Endothelial cell of umbilical vein (primary cell): ENCODE data around the gene SLC25A46. TPM values are rescaled to one million over a fixed set of nuclear protein-coding genes. Genes with fewer than 3 reads are reported as not detected.
"Not testable (repeated sequence)": the region's sequence is repeated elsewhere in the genome, so short reads cannot be mapped to it uniquely, and the experiment has no call there.

ENCODE experiments used
- BruUV-seq: library from RNA; stranded (reverse); fragments of 400-500 nt; replicated peaks from 2 replicates; lab custom pipeline; 2021; lab: Mats Ljungman, UMichigan
- CTCF ChIA-PET: fragments of 300-600, 350-600 bp; sonication (Branson Sonifier 250); formaldehyde crosslinking; loops from one replicate; lab custom pipeline; 2021; ENCODE audit warnings: antibody characterized with exemption, inconsistent platforms; lab: Charles Lee
- POLR2A ChIA-PET: fragments of 300-600, 350-600 bp; sonication (Branson Sonifier 250); formaldehyde crosslinking; loops from one replicate; lab custom pipeline; 2021; ENCODE audit warnings: antibody characterized with exemption, inconsistent platforms; lab: Charles Lee
- DNase-seq: peaks from one replicate; pipeline ENCODE4 v3.0.0-alpha.2; 2011; ENCODE audit warnings: low read depth, low spot score
- FAIRE-seq: peaks from 2 replicates; lab custom pipeline; 2011; peaks lifted over from hg19 to GRCh38; lab: Jason Lieb, UNC
- H2AFZ ChIP-seq: 2 replicates; pipeline ENCODE4 v1.6.0; 2012; ENCODE audit warnings: low read depth, low read length, control low read depth, inconsistent platforms
- H3K27ac ChIP-seq: 2 replicates; pipeline ENCODE4 v1.5.1; 2011; ENCODE audit warnings: low read depth, mild to moderate bottlenecking, control low read depth, low read length, moderate library complexity; ENCODE audit not compliant: insufficient read depth
- H3K27me3 ChIP-seq, 2 experiments: 2 replicates each; pipeline versions ENCODE4 v1.6.0 to v1.6.1; 2011; ENCODE audit warnings: low read length in 2 of 2, mixed read lengths in 1 of 2; ENCODE audit not compliant: control insufficient read depth in 2 of 2, insufficient read depth in 2 of 2
- H3K36me3 ChIP-seq, 2 experiments: 2 replicates in 1 of 2; 3 replicates in 1 of 2; pipeline ENCODE4 v1.5.1; 2011; ENCODE audit warnings: low read length in 2 of 2, mild to moderate bottlenecking in 1 of 2, moderate library complexity in 1 of 2; ENCODE audit not compliant: control insufficient read depth in 2 of 2, insufficient read depth in 2 of 2; ENCODE audit errors: extremely low read depth in 1 of 2
- H3K4me1 ChIP-seq: 3 replicates; pipeline ENCODE4 v1.5.1; 2011; ENCODE audit warnings: mild to moderate bottlenecking, low read length; ENCODE audit not compliant: control insufficient read depth, insufficient read depth; ENCODE audit errors: extremely low read depth
- H3K4me2 ChIP-seq: 2 replicates; pipeline ENCODE4 v1.6.1; 2011; ENCODE audit warnings: low read length, control low read depth, mixed read lengths; ENCODE audit not compliant: insufficient read depth
- H3K4me3 ChIP-seq, 3 experiments: fragments of 200-600 bp in 1 of 3; sonication (generic), shearing (Covaris generic) in 1 of 3; replicated peaks in 1 of 3; 2 replicates each; pipeline ENCODE4 v1.5.1; 2011 to 2016; ENCODE audit warnings: control low read depth in 3 of 3, low read length in 3 of 3, mild to moderate bottlenecking in 2 of 3, inconsistent platforms in 1 of 3, low read depth in 1 of 3, moderate library complexity in 1 of 3; ENCODE audit not compliant: insufficient read depth in 1 of 3
- H3K79me2 ChIP-seq: 2 replicates; pipeline ENCODE4 v1.6.0; 2012; ENCODE audit warnings: low read length, inconsistent platforms; ENCODE audit not compliant: control insufficient read depth, insufficient read depth
- H3K9ac ChIP-seq: replicated peaks from 2 replicates; pipeline ENCODE3; 2011; ENCODE audit warnings: low read length, control low read depth; ENCODE audit not compliant: insufficient read depth; ENCODE audit errors: extremely low read depth
- H3K9me1 ChIP-seq: replicated peaks from 3 replicates; pipeline ENCODE4 v1.6.0; 2011; ENCODE audit warnings: mild to moderate bottlenecking, low read length; ENCODE audit not compliant: control insufficient read depth, insufficient read depth; ENCODE audit errors: extremely low read depth
- H3K9me3 ChIP-seq: replicated peaks from 2 replicates; pipeline ENCODE4 v1.5.1; 2012; ENCODE audit warnings: low read length, inconsistent platforms; ENCODE audit not compliant: control insufficient read depth, insufficient read depth
- H4K20me1 ChIP-seq: replicated peaks from 2 replicates; pipeline ENCODE3; 2011; ENCODE audit warnings: mild to moderate bottlenecking, low read length; ENCODE audit not compliant: control insufficient read depth, insufficient read depth; ENCODE audit errors: extremely low read depth
- EZH2 ChIP-seq: IDR thresholded peaks from 2 replicates; pipeline ENCODE4 v1.6.1; 2012; ENCODE audit warnings: borderline replicate concordance, low read depth, mild to moderate bottlenecking, moderate library complexity, low read length, inconsistent platforms; ENCODE audit not compliant: severe bottlenecking
- FOS ChIP-seq: IDR thresholded peaks from 2 replicates; pipeline ENCODE4 v1.6.1; 2011; ENCODE audit warnings: mild to moderate bottlenecking, low read length, moderate library complexity, borderline replicate concordance; ENCODE audit not compliant: insufficient read depth
- GATA2 ChIP-seq: IDR thresholded peaks from 2 replicates; pipeline ENCODE4 v1.7.0; 2011; ENCODE audit warnings: low read depth, mild to moderate bottlenecking, moderate library complexity, mixed read lengths, low read length; ENCODE audit not compliant: insufficient read length, insufficient read depth
- JUN ChIP-seq: IDR thresholded peaks from 2 replicates; pipeline ENCODE4 v1.6.1; 2011; ENCODE audit warnings: borderline replicate concordance, low read depth; ENCODE audit not compliant: insufficient read length, insufficient read depth
- MYC ChIP-seq: IDR thresholded peaks from one replicate; pipeline ENCODE4 v1.6.1; 2011; ENCODE audit warnings: mild to moderate bottlenecking, low read depth, low read length
- POLR2A ChIP-seq: IDR thresholded peaks from 2 replicates; pipeline ENCODE4 v1.6.1; 2012; ENCODE audit warnings: low read depth, mild to moderate bottlenecking, control low read depth, low read length
- POLR2AphosphoS5 ChIP-seq: IDR thresholded peaks from 2 replicates; pipeline ENCODE4 v1.6.1; 2012; ENCODE audit warnings: low read depth, mild to moderate bottlenecking, control low read depth, low read length, moderate library complexity; ENCODE audit not compliant: insufficient read depth
- dilution Hi-C: fragments of 300-500 bp; cut with MboI; formaldehyde crosslinking; loops from one replicate; pipeline ENCODE4 v1.15.0; 2019; ENCODE audit warnings: low sequenced_read_pairs; ENCODE audit not compliant: extremely low pct_ligation_motif_present
- intact Hi-C: fragments of 100-400 bp; cut with micrococcal nuclease; formaldehyde crosslinking; loops from one replicate; pipeline ENCODE4 v1.10.0; 2022
- polyA plus RNA-seq, 4 experiments: library from polyadenylated mRNA; depleted of rRNA in 3 of 4; stranded (reverse) in 3 of 4; unstranded in 1 of 4; fragments of >200 nt; gene quantifications; 2 replicates each; pipeline versions ENCODE4 v1.2.1 to v1.2.3, GENCODE V29; 2011 to 2012; ENCODE audit warnings: missing spikeins in 1 of 4
- total RNA-seq: library from RNA; stranded (reverse); gene quantifications from 2 replicates; pipeline ENCODE4 v1.2.3, GENCODE V29; 2021
- TF ChIP-seq, protein P1 (sequence below), 2 donors: IDR thresholded peaks; 1 replicate in 1 of 2; 2 replicates in 1 of 2; pipeline ENCODE4 v1.5.1; 2011; ENCODE audit warnings: low read length in 2 of 2, mild to moderate bottlenecking in 2 of 2, moderate library complexity in 2 of 2, control low read depth in 1 of 2, inconsistent platforms in 1 of 2, low read depth in 1 of 2; ENCODE audit not compliant: insufficient read depth in 1 of 2; ENCODE audit errors: extremely low read depth in 1 of 2
- TF ChIP-seq, protein P2 (sequence below): IDR thresholded peaks from 2 replicates; pipeline ENCODE4 v1.6.1; 2011; ENCODE audit not compliant: insufficient read depth, insufficient read length

The SLC25A46 gene
- total and polyA plus RNA-seq, 2 donors (not counting 3 experiments of a cell fraction or from before 2014, with no cell fraction given): 13.5 to 31.1 TPM

DNA sequence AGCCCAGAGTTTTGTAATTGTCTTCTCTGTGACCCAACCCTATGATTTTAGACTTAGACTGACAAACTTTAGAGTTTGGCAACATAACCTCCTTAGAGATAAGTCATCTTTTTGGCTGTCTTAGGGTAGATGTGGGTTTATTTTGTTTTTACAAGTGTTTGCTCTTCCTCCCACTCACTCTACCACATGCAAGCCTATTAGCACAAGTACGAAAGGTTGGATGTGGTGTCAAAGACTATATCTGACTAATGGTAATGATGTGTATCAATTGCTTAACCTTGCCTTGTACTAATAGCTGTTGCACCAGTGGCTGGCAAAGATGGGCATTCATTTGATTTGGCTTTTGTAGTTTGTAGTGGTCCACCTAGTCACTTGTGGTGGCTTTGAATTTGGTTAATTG is 46.5 kb downstream of the SLC25A46 start:
- H3K9me1 ChIP-seq: no peaks in the 10 kb centered on the region
- dilution Hi-C loops: no loop called here
- H3K4me3 ChIP-seq: no peak overlapping the region
- H3K79me2 ChIP-seq: no peaks in the 10 kb centered on the region
- ChIA-PET CTCF (no interaction called here), POLR2A (no interaction called here)
- intact Hi-C loops: no loop called here
- H4K20me1 ChIP-seq: no peaks in the 10 kb centered on the region
- H2AFZ ChIP-seq: no peak overlapping the region
- no peaks in the 10 kb centered on the region for H3K4me1 ChIP-seq
- no peak overlapping the region for H3K27ac ChIP-seq
- H3K36me3 ChIP-seq: no peaks in the 10 kb centered on the region
- FAIRE-seq (no peak), DNase-seq (no peak)
- H3K9me3 ChIP-seq: no peaks in the 10 kb centered on the region
- H3K27me3 ChIP-seq: no peaks in the 10 kb centered on the region
- BruUV-seq: no TSS peak
- no peak overlapping the region for H3K9ac ChIP-seq
- TF ChIP-seq EZH2: no peak
- TF ChIP-seq, protein P1, sequence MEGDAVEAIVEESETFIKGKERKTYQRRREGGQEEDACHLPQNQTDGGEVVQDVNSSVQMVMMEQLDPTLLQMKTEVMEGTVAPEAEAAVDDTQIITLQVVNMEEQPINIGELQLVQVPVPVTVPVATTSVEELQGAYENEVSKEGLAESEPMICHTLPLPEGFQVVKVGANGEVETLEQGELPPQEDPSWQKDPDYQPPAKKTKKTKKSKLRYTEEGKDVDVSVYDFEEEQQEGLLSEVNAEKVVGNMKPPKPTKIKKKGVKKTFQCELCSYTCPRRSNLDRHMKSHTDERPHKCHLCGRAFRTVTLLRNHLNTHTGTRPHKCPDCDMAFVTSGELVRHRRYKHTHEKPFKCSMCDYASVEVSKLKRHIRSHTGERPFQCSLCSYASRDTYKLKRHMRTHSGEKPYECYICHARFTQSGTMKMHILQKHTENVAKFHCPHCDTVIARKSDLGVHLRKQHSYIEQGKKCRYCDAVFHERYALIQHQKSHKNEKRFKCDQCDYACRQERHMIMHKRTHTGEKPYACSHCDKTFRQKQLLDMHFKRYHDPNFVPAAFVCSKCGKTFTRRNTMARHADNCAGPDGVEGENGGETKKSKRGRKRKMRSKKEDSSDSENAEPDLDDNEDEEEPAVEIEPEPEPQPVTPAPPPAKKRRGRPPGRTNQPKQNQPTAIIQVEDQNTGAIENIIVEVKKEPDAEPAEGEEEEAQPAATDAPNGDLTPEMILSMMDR (IDR thresholded peaks at IDR 0.05; ENCODE audit: extremely low read depth in 1 of 2, insufficient read depth in 1 of 2, low read depth in 1 of 2, low read length in 2 of 2): no peak
- no peak for TF ChIP-seq GATA2
- no peak for TF ChIP-seq FOS
- no peak for TF ChIP-seq JUN
- TF ChIP-seq, protein P2, sequence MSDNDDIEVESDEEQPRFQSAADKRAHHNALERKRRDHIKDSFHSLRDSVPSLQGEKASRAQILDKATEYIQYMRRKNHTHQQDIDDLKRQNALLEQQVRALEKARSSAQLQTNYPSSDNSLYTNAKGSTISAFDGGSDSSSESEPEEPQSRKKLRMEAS: no peak
- no peak for TF ChIP-seq MYC
- no peak for TF ChIP-seq POLR2AphosphoS5
- no peak for TF ChIP-seq POLR2A
- H3K4me2 ChIP-seq: no peak overlapping the region

DNA sequence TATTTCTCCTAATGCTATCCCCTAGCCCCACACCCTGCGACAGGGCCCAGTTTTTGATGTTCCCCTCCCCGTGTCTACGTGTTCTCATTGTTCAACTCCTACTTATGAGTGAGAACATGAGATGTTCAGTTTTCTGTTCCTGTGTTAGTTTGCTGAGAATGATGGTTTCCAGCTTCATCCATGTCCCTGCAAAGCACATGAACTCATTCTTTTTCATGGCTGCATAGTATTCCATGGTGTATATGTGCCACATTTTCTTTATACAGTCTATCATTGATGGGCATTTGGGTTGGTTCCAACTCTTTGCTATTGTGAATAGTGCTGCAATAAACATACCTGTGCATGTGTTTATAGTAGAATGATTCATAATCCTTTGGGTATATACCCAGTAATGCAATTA is 49.2 kb downstream of the SLC25A46 start:
- DNase-seq, H3K4me1 ChIP-seq, H3K27me3 ChIP-seq, H2AFZ ChIP-seq, FAIRE-seq, H3K27ac ChIP-seq, H3K36me3 ChIP-seq, H4K20me1 ChIP-seq, H3K4me2 ChIP-seq, POLR2A ChIA-PET, H3K9ac ChIP-seq, H3K79me2 ChIP-seq, BruUV-seq, H3K9me1 ChIP-seq, intact Hi-C loops, H3K9me3 ChIP-seq, dilution Hi-C loops, CTCF ChIA-PET, H3K4me3 ChIP-seq: not testable (repeated sequence)
